ENCODE measurements around the gene SAPCD2.

- TF ChIP-seq TAF1 (IDR thresholded peaks at IDR 0.05; ENCODE audit: low read depth, low read length) (no peak), SP1 (IDR thresholded peaks at IDR 0.05; ENCODE audit: low read depth, low read length) (no peak), POLR2AphosphoS5 (IDR thresholded peaks at IDR 0.05; ENCODE audit: low read depth, low read length) (no peak), TAF7 (optimal IDR thresholded peaks at IDR 0.05; ENCODE audit: borderline replicate concordance, low read depth, low read length) (no peak), MAX (IDR thresholded peaks at IDR 0.05) (no peak), POLR2A (IDR thresholded peaks at IDR 0.05; ENCODE audit: control extremely low read depth in 1 of 2, low read depth in 2 of 2, low read length in 2 of 2) (no peak), SUZ12 (IDR thresholded peaks at IDR 0.05; ENCODE audit: low read length) (no peak), HDAC2 (IDR thresholded peaks at IDR 0.05; ENCODE audit: borderline replicate concordance in 1 of 2, low read depth in 2 of 2, low read length in 2 of 2) (no peak)
- TF ChIP-seq, protein P1, sequence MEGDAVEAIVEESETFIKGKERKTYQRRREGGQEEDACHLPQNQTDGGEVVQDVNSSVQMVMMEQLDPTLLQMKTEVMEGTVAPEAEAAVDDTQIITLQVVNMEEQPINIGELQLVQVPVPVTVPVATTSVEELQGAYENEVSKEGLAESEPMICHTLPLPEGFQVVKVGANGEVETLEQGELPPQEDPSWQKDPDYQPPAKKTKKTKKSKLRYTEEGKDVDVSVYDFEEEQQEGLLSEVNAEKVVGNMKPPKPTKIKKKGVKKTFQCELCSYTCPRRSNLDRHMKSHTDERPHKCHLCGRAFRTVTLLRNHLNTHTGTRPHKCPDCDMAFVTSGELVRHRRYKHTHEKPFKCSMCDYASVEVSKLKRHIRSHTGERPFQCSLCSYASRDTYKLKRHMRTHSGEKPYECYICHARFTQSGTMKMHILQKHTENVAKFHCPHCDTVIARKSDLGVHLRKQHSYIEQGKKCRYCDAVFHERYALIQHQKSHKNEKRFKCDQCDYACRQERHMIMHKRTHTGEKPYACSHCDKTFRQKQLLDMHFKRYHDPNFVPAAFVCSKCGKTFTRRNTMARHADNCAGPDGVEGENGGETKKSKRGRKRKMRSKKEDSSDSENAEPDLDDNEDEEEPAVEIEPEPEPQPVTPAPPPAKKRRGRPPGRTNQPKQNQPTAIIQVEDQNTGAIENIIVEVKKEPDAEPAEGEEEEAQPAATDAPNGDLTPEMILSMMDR (IDR thresholded peaks at IDR 0.05; ENCODE audit: control extremely low read depth in 1 of 3, insufficient read depth in 1 of 3, low read depth in 1 of 3, low read length in 3 of 3): no peak
- TF ChIP-seq, protein P2, sequence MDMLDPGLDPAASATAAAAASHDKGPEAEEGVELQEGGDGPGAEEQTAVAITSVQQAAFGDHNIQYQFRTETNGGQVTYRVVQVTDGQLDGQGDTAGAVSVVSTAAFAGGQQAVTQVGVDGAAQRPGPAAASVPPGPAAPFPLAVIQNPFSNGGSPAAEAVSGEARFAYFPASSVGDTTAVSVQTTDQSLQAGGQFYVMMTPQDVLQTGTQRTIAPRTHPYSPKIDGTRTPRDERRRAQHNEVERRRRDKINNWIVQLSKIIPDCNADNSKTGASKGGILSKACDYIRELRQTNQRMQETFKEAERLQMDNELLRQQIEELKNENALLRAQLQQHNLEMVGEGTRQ (IDR thresholded peaks at IDR 0.05; ENCODE audit: low read length): no peak
These were observed 25.7 kb downstream of the SAPCD2 start for GRCh38 chr9:137044502-137045177.
